Endothelial cell of umbilical vein (primary cell): ENCODE results near the gene BCAS3. TPM values are rescaled to one million over a fixed set of nuclear protein-coding genes. Genes with fewer than 3 reads are reported as not detected.

Source experiments
- BruUV-seq: library from RNA; stranded (reverse); fragments of 400-500 nt; replicated peaks from 2 replicates; lab custom pipeline; 2021; lab: Mats Ljungman, UMichigan
- CTCF ChIA-PET: fragments of 300-600, 350-600 bp; sonication (Branson Sonifier 250); formaldehyde crosslinking; loops from one replicate; lab custom pipeline; 2021; ENCODE audit warnings: antibody characterized with exemption, inconsistent platforms; lab: Charles Lee
- POLR2A ChIA-PET: fragments of 300-600, 350-600 bp; sonication (Branson Sonifier 250); formaldehyde crosslinking; loops from one replicate; lab custom pipeline; 2021; ENCODE audit warnings: antibody characterized with exemption, inconsistent platforms; lab: Charles Lee
- DNase-seq: peaks from one replicate; pipeline ENCODE4 v3.0.0-alpha.2; 2011; ENCODE audit warnings: low read depth, low spot score
- FAIRE-seq: peaks from 2 replicates; lab custom pipeline; 2011; peaks lifted over from hg19 to GRCh38; lab: Jason Lieb, UNC
- H2AFZ ChIP-seq: 2 replicates; pipeline ENCODE4 v1.6.0; 2012; ENCODE audit warnings: low read depth, low read length, control low read depth, inconsistent platforms
- H3K27ac ChIP-seq: 2 replicates; pipeline ENCODE4 v1.5.1; 2011; ENCODE audit warnings: low read depth, mild to moderate bottlenecking, control low read depth, low read length, moderate library complexity; ENCODE audit not compliant: insufficient read depth
- H3K27me3 ChIP-seq, 2 experiments: 2 replicates each; pipeline versions ENCODE4 v1.6.0 to v1.6.1; 2011; ENCODE audit warnings: low read length in 2 of 2, mixed read lengths in 1 of 2; ENCODE audit not compliant: control insufficient read depth in 2 of 2, insufficient read depth in 2 of 2
- H3K36me3 ChIP-seq, 2 experiments: 2 replicates in 1 of 2; 3 replicates in 1 of 2; pipeline ENCODE4 v1.5.1; 2011; ENCODE audit warnings: low read length in 2 of 2, mild to moderate bottlenecking in 1 of 2, moderate library complexity in 1 of 2; ENCODE audit not compliant: control insufficient read depth in 2 of 2, insufficient read depth in 2 of 2; ENCODE audit errors: extremely low read depth in 1 of 2
- H3K4me1 ChIP-seq: 3 replicates; pipeline ENCODE4 v1.5.1; 2011; ENCODE audit warnings: mild to moderate bottlenecking, low read length; ENCODE audit not compliant: control insufficient read depth, insufficient read depth; ENCODE audit errors: extremely low read depth
- H3K4me2 ChIP-seq: 2 replicates; pipeline ENCODE4 v1.6.1; 2011; ENCODE audit warnings: low read length, control low read depth, mixed read lengths; ENCODE audit not compliant: insufficient read depth
- H3K4me3 ChIP-seq, 3 experiments: fragments of 200-600 bp in 1 of 3; sonication (generic), shearing (Covaris generic) in 1 of 3; replicated peaks in 1 of 3; 2 replicates each; pipeline ENCODE4 v1.5.1; 2011 to 2016; ENCODE audit warnings: control low read depth in 3 of 3, low read length in 3 of 3, mild to moderate bottlenecking in 2 of 3, inconsistent platforms in 1 of 3, low read depth in 1 of 3, moderate library complexity in 1 of 3; ENCODE audit not compliant: insufficient read depth in 1 of 3
- H3K79me2 ChIP-seq: 2 replicates; pipeline ENCODE4 v1.6.0; 2012; ENCODE audit warnings: low read length, inconsistent platforms; ENCODE audit not compliant: control insufficient read depth, insufficient read depth
- H3K9ac ChIP-seq: replicated peaks from 2 replicates; pipeline ENCODE3; 2011; ENCODE audit warnings: low read length, control low read depth; ENCODE audit not compliant: insufficient read depth; ENCODE audit errors: extremely low read depth
- H3K9me1 ChIP-seq: replicated peaks from 3 replicates; pipeline ENCODE4 v1.6.0; 2011; ENCODE audit warnings: mild to moderate bottlenecking, low read length; ENCODE audit not compliant: control insufficient read depth, insufficient read depth; ENCODE audit errors: extremely low read depth
- H3K9me3 ChIP-seq: replicated peaks from 2 replicates; pipeline ENCODE4 v1.5.1; 2012; ENCODE audit warnings: low read length, inconsistent platforms; ENCODE audit not compliant: control insufficient read depth, insufficient read depth
- H4K20me1 ChIP-seq: replicated peaks from 2 replicates; pipeline ENCODE3; 2011; ENCODE audit warnings: mild to moderate bottlenecking, low read length; ENCODE audit not compliant: control insufficient read depth, insufficient read depth; ENCODE audit errors: extremely low read depth
- CTCF ChIP-seq, 2 donors: IDR thresholded peaks; 1 replicate in 1 of 2; 2 replicates in 1 of 2; pipeline ENCODE4 v1.5.1; 2011; ENCODE audit warnings: low read length in 2 of 2, mild to moderate bottlenecking in 2 of 2, moderate library complexity in 2 of 2, control low read depth in 1 of 2, inconsistent platforms in 1 of 2, low read depth in 1 of 2; ENCODE audit not compliant: insufficient read depth in 1 of 2; ENCODE audit errors: extremely low read depth in 1 of 2
- JUN ChIP-seq: IDR thresholded peaks from 2 replicates; pipeline ENCODE4 v1.6.1; 2011; ENCODE audit warnings: borderline replicate concordance, low read depth; ENCODE audit not compliant: insufficient read length, insufficient read depth
- POLR2A ChIP-seq: IDR thresholded peaks from 2 replicates; pipeline ENCODE4 v1.6.1; 2012; ENCODE audit warnings: low read depth, mild to moderate bottlenecking, control low read depth, low read length
- dilution Hi-C: fragments of 300-500 bp; cut with MboI; formaldehyde crosslinking; loops from one replicate; pipeline ENCODE4 v1.15.0; 2019; ENCODE audit warnings: low sequenced_read_pairs; ENCODE audit not compliant: extremely low pct_ligation_motif_present
- intact Hi-C: fragments of 100-400 bp; cut with micrococcal nuclease; formaldehyde crosslinking; loops from one replicate; pipeline ENCODE4 v1.10.0; 2022
- polyA plus RNA-seq, 4 experiments: library from polyadenylated mRNA; depleted of rRNA in 3 of 4; stranded (reverse) in 3 of 4; unstranded in 1 of 4; fragments of >200 nt; gene quantifications; 2 replicates each; pipeline versions ENCODE4 v1.2.1 to v1.2.3, GENCODE V29; 2011 to 2012; ENCODE audit warnings: missing spikeins in 1 of 4
- total RNA-seq: library from RNA; stranded (reverse); gene quantifications from 2 replicates; pipeline ENCODE4 v1.2.3, GENCODE V29; 2021

Gene BCAS3
- total and polyA plus RNA-seq, 2 donors (not counting 3 experiments of a cell fraction or from before 2014, with no cell fraction given): 8.2 to 16.0 TPM

GRCh38 chr17:61187038-61187437 lies 509.4 kb downstream of the BCAS3 start:
- H3K27me3 ChIP-seq: no peaks in the 10 kb centered on the region
- dilution Hi-C loops (no loop called here), intact Hi-C loops (loop anchor here (10.0 kb wide), 1 partner anchor 62 kb away; no protein-coding TSS in a partner anchor)
- DNase-seq (no peak), FAIRE-seq (no peak)
- H4K20me1 ChIP-seq: no peaks in the 10 kb centered on the region
- no peaks in the 10 kb centered on the region for H3K79me2 ChIP-seq
- no peaks in the 10 kb centered on the region for H3K4me1 ChIP-seq
- H3K4me2 ChIP-seq: no peak overlapping the region
- POLR2A ChIA-PET: no interaction called here
- no TSS peak for BruUV-seq
- H3K9me1 ChIP-seq: no peaks in the 10 kb centered on the region
- no peak overlapping the region for H3K27ac ChIP-seq
- no peak for TF ChIP-seq JUN
- no peak for TF ChIP-seq CTCF (IDR thresholded peaks at IDR 0.05; ENCODE audit: extremely low read depth in 1 of 2, insufficient read depth in 1 of 2, low read depth in 1 of 2, low read length in 2 of 2)
- no peaks in the 10 kb centered on the region for H3K9me3 ChIP-seq
- H2AFZ ChIP-seq: no peak overlapping the region
- H3K36me3 ChIP-seq: no peaks in the 10 kb centered on the region
- H3K9ac ChIP-seq: no peak overlapping the region
- CTCF ChIA-PET: interaction anchor here (3.1 kb wide), 1 partner anchor 12 kb away, joined by 9 read pairs; no protein-coding TSS in a partner anchor
- no peak overlapping the region for H3K4me3 ChIP-seq

- Histone ChIP-seq H3K4me2 (no peak overlapping the region), H3K9me1 (no peaks in the 10 kb centered on the region), H3K4me3 (no peak overlapping the region), H3K9ac (no peak overlapping the region), H3K36me3 (no peaks in the 10 kb centered on the region), H3K4me1 (no peaks in the 10 kb centered on the region), H3K27ac (no peak overlapping the region), H4K20me1 (no peaks in the 10 kb centered on the region), H3K9me3 (no peaks in the 10 kb centered on the region), H3K27me3 (no peaks in the 10 kb centered on the region), H2AFZ (no peak overlapping the region), H3K79me2 (no peaks in the 10 kb centered on the region)
- CTCF ChIA-PET: interaction anchor here (3.1 kb wide), 1 partner anchor 11 kb away, joined by 9 read pairs; no protein-coding TSS in a partner anchor
- POLR2A ChIA-PET: no interaction called here
- BruUV-seq: no TSS peak
- no peak for DNase-seq
- no peak for FAIRE-seq
- TF ChIP-seq JUN: no peak
- TF ChIP-seq POLR2A: no peak
- intact Hi-C loops (loop anchor here (10.0 kb wide), 1 partner anchor 63 kb away; no protein-coding TSS in a partner anchor), dilution Hi-C loops (no loop called here)
Observed at GRCh38 chr17:61188081-61188480, 510.4 kb downstream of the BCAS3 start.
